ENCODE data around the gene GPR161. TPM values are rescaled to one million over a fixed set of nuclear protein-coding genes. Genes with fewer than 3 reads are reported as not detected.

GPR161 gene
- total RNA-seq, 4 donors from 2014 or later: 0.60 to 3.3 (median 2.8) TPM

DNA sequence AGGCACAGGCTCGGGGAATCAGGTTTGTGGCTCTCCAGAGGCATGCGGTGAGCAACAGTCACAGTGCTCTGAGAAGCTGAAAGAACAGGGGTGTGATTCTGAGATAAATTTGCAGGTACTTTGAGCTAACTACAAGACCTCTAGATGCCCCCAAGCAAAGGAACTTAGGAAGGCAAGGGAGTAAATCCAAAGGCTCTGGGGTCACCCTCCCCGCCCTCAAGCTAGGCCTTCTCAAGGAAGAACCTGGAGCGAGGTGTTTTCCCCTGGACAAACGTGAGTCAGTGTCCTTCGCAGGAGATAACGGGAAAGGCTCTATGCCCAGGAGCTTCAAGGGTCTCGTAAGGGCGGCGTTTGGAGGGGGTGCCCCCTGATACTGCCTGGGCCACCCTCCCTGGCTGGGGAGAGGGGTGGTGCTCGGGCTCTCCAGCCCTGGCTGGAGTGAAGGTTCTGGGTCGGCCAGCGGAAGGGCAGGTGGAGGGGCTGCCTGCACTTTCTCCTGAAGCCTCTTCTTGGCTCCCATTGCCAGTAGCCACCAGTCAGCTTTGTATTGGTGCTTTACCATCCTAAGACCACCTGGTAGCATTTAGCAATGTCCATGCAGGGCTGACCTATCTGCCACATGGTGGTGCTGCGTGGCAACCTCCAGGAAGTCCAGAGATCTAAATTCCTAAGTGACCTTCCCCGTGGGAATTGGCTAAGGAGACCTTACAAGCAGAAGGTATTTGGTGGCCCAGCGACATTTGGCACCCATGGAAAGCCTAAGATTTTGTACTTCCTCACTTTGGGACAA is 44.0 kb downstream of the GPR161 start:
- H3K27ac ChIP-seq: no peak overlapping the region
- intact Hi-C loops (cut with DNase I; ENCODE audit: low total_unique reads): loop anchor here (5.0 kb wide), 1 partner anchor 45 kb away; the partner anchor contains the start of gene GPR161
- 79% methylated on average over 16 of the region's 16 CpGs; no CpG with 5 or more reads in 1 of the 2 donors for WGBS, 2 donors (ENCODE audit: low coverage in 1 of 2)
- in situ Hi-C loops (cut with MboI; ENCODE audit: low pct_ligation_motif_present in 1 of 4, low pct_unique_long_range_greater_than_20kb in 1 of 4, low sequenced_read_pairs in 3 of 4): no loop called here
- H3K4me3 ChIP-seq: no peak overlapping the region
- peaks cover 3 to 34% (median 23%) of the 10 kb centered on the region in 4 donors for H3K4me1 ChIP-seq
- TF ChIP-seq CTCF (IDR thresholded peaks at IDR 0.05) (peak in 1 of 5 experiments; percentile 11), POLR2AphosphoS5 (IDR thresholded peaks at IDR 0.05) (no peak), EP300 (IDR thresholded peaks at IDR 0.05; ENCODE audit: low read depth) (no peak), POLR2A (IDR thresholded peaks at IDR 0.05) (no peak)
- no peaks in the 10 kb centered on the region for H3K27me3 ChIP-seq
- H3K36me3 ChIP-seq: no peaks in the 10 kb centered on the region
- no peaks in the 10 kb centered on the region for H3K9me3 ChIP-seq
- DNase-seq: no peak

- H3K4me3 ChIP-seq: no peak overlapping the region
- intact Hi-C loops (cut with DNase I; ENCODE audit: low total_unique reads) (loop anchor here (5.0 kb wide), 1 partner anchor 45 kb away; the partner anchor contains the start of gene GPR161), in situ Hi-C loops (cut with MboI; ENCODE audit: low pct_ligation_motif_present in 1 of 4, low pct_unique_long_range_greater_than_20kb in 1 of 4, low sequenced_read_pairs in 3 of 4) (no loop called here)
- peaks cover 3 to 37% (median 23%) of the 10 kb centered on the region in 4 donors for H3K4me1 ChIP-seq
- TF ChIP-seq EP300 (IDR thresholded peaks at IDR 0.05; ENCODE audit: low read depth) (no peak), CTCF (IDR thresholded peaks at IDR 0.05) (no peak)
- H3K27ac ChIP-seq: no peak overlapping the region
- H3K27me3 ChIP-seq: no peaks in the 10 kb centered on the region
- 56 to 72% methylated on average over 1 to 8 of the region's 8 CpGs for WGBS, 2 donors (ENCODE audit: low coverage in 1 of 2)
- DNase-seq: no peak
- no peaks in the 10 kb centered on the region for H3K36me3 ChIP-seq
- H3K9me3 ChIP-seq: no peaks in the 10 kb centered on the region
Observed at GRCh38 chr1:168091720-168092550, 44.8 kb downstream of the GPR161 start.

DNA sequence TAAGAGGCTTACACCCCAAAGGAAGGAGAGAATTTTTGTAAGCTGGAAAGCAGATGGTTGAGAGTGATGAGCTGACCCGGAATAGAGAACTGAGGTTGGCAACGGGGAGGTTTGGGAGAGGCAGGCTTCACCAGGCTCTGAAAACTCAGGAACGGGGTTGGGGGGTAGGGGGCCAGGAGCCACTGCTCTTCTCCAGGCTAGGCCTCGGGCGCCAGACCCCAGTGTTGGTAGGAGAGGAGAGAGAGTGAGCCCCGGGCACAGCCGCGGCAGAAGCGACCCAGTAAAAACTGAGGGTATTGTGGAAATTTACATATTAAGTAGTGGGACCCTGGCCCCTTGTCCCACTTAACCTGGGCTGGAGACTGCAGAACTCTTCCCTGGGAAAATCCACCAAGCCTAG is 45.7 kb downstream of the GPR161 start:
- H3K4me3 ChIP-seq: no peak overlapping the region
- no peaks in the 10 kb centered on the region for H3K36me3 ChIP-seq
- no peaks in the 10 kb centered on the region for H3K9me3 ChIP-seq
- TF ChIP-seq EP300 (IDR thresholded peaks at IDR 0.05; ENCODE audit: low read depth) (no peak), POLR2A (IDR thresholded peaks at IDR 0.05) (no peak), POLR2AphosphoS5 (IDR thresholded peaks at IDR 0.05) (no peak), CTCF (IDR thresholded peaks at IDR 0.05) (no peak)
- H3K27me3 ChIP-seq: no peaks in the 10 kb centered on the region
- no peak overlapping the region for H3K27ac ChIP-seq
- H3K4me1 ChIP-seq: peaks cover 3 to 45% (median 25%) of the 10 kb centered on the region in 4 donors
- 93 to 100% methylated on average over 3 to 9 of the region's 9 CpGs for WGBS, 2 donors (ENCODE audit: low coverage in 1 of 2)
- intact Hi-C loops (cut with DNase I; ENCODE audit: low total_unique reads) (loop anchor here (5.0 kb wide), 1 partner anchor 46 kb away; the partner anchor contains the start of gene GPR161), in situ Hi-C loops (cut with MboI; ENCODE audit: low pct_ligation_motif_present in 1 of 4, low pct_unique_long_range_greater_than_20kb in 1 of 4, low sequenced_read_pairs in 3 of 4) (no loop called here)
- DNase-seq: no peak

DNA sequence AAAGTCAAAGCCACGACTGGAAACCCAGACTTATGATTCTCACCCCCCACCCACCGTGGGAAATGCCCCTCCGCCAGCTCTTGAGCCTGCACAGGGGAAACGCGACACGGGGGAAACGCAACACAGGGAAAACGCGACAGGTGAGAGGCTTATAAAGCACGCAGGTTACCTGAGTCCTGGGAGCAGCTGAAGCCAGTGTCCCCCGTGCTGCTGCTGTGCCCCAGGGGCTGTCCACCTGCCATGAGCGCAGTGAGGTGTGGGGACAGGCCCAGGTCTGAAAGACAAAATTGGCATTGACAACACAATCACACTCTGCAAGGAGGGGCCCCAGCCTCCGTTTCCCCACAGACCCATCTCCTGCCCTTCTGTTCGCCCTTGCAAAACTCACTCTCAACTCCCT is 46.3 kb downstream of the GPR161 start:
- no peaks in the 10 kb centered on the region for H3K9me3 ChIP-seq
- TF ChIP-seq POLR2A (IDR thresholded peaks at IDR 0.05) (no peak), CTCF (IDR thresholded peaks at IDR 0.05) (no peak), POLR2AphosphoS5 (IDR thresholded peaks at IDR 0.05) (no peak), EP300 (IDR thresholded peaks at IDR 0.05; ENCODE audit: low read depth) (no peak)
- H3K36me3 ChIP-seq: no peaks in the 10 kb centered on the region
- intact Hi-C loops (cut with DNase I; ENCODE audit: low total_unique reads): loop anchor here (5.0 kb wide), 1 partner anchor 47 kb away; the partner anchor contains the start of gene GPR161
- 88 to 92% methylated on average over 5 to 14 of the region's 14 CpGs for WGBS, 2 donors (ENCODE audit: low coverage in 1 of 2)
- peaks cover 8 to 52% (median 31%) of the 10 kb centered on the region in 4 donors for H3K4me1 ChIP-seq
- no peak overlapping the region for H3K27ac ChIP-seq
- H3K27me3 ChIP-seq: no peaks in the 10 kb centered on the region
- no peak for DNase-seq
- in situ Hi-C loops (cut with MboI; ENCODE audit: low pct_ligation_motif_present in 1 of 4, low pct_unique_long_range_greater_than_20kb in 1 of 4, low sequenced_read_pairs in 3 of 4): no loop called here
- no peak overlapping the region for H3K4me3 ChIP-seq
